ENCODE data around the gene DGKQ.

The DGKQ gene

DNA sequence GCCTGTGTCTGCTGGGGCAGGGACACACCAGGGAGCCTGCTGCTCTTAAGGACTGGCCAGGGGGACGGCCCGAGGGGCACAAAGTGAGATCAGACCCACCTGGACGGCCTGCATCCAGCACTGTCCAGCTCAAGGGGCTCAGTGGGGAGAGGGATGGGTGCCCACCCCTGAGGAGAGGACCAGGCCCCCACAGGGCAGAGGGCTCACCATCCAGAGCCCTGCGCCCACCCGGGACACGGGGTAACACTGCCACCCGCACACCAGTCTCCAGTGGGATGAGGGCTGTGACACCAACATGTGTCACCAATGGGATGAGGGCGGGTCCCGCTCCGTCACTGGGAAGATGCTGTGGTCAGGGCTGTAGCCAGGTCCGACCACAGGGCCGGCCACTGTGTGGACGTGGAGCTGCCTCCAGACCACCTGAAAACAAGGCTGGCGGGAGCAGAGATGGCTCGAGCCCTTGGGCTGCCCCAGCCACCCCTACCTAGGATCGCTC is 13.2 kb downstream of the DGKQ start:
- no peak for TF ChIP-seq POLR2AphosphoS5 (IDR thresholded peaks at IDR 0.05; ENCODE audit: low read depth)
- no peak for TF ChIP-seq SPI1 (IDR thresholded peaks at IDR 0.05; ENCODE audit: borderline replicate concordance, low read depth)
- TF ChIP-seq, protein P1, sequence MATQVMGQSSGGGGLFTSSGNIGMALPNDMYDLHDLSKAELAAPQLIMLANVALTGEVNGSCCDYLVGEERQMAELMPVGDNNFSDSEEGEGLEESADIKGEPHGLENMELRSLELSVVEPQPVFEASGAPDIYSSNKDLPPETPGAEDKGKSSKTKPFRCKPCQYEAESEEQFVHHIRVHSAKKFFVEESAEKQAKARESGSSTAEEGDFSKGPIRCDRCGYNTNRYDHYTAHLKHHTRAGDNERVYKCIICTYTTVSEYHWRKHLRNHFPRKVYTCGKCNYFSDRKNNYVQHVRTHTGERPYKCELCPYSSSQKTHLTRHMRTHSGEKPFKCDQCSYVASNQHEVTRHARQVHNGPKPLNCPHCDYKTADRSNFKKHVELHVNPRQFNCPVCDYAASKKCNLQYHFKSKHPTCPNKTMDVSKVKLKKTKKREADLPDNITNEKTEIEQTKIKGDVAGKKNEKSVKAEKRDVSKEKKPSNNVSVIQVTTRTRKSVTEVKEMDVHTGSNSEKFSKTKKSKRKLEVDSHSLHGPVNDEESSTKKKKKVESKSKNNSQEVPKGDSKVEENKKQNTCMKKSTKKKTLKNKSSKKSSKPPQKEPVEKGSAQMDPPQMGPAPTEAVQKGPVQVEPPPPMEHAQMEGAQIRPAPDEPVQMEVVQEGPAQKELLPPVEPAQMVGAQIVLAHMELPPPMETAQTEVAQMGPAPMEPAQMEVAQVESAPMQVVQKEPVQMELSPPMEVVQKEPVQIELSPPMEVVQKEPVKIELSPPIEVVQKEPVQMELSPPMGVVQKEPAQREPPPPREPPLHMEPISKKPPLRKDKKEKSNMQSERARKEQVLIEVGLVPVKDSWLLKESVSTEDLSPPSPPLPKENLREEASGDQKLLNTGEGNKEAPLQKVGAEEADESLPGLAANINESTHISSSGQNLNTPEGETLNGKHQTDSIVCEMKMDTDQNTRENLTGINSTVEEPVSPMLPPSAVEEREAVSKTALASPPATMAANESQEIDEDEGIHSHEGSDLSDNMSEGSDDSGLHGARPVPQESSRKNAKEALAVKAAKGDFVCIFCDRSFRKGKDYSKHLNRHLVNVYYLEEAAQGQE (IDR thresholded peaks at IDR 0.05; ENCODE audit: insufficient replicate concordance, low read depth), result no peak
- TF ChIP-seq, protein P2, sequence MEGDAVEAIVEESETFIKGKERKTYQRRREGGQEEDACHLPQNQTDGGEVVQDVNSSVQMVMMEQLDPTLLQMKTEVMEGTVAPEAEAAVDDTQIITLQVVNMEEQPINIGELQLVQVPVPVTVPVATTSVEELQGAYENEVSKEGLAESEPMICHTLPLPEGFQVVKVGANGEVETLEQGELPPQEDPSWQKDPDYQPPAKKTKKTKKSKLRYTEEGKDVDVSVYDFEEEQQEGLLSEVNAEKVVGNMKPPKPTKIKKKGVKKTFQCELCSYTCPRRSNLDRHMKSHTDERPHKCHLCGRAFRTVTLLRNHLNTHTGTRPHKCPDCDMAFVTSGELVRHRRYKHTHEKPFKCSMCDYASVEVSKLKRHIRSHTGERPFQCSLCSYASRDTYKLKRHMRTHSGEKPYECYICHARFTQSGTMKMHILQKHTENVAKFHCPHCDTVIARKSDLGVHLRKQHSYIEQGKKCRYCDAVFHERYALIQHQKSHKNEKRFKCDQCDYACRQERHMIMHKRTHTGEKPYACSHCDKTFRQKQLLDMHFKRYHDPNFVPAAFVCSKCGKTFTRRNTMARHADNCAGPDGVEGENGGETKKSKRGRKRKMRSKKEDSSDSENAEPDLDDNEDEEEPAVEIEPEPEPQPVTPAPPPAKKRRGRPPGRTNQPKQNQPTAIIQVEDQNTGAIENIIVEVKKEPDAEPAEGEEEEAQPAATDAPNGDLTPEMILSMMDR (IDR thresholded peaks at IDR 0.05; ENCODE audit: insufficient read depth, low read length), result no peak
- no peak for TF ChIP-seq GABPA (IDR thresholded peaks at IDR 0.05; ENCODE audit: low read depth)
- Histone ChIP-seq H3K27ac (replicated peaks) (no peak overlapping the region), H3K4me3 (replicated peaks; ENCODE audit: insufficient read depth, low read length) (no peak overlapping the region), H3K27me3 (ENCODE audit: insufficient read depth, poor library complexity, severe bottlenecking) (no peaks in the 10 kb centered on the region)
- no peak for DNase-seq (ENCODE audit: low read depth in 1 of 2, low spot score in 1 of 2)

DNA sequence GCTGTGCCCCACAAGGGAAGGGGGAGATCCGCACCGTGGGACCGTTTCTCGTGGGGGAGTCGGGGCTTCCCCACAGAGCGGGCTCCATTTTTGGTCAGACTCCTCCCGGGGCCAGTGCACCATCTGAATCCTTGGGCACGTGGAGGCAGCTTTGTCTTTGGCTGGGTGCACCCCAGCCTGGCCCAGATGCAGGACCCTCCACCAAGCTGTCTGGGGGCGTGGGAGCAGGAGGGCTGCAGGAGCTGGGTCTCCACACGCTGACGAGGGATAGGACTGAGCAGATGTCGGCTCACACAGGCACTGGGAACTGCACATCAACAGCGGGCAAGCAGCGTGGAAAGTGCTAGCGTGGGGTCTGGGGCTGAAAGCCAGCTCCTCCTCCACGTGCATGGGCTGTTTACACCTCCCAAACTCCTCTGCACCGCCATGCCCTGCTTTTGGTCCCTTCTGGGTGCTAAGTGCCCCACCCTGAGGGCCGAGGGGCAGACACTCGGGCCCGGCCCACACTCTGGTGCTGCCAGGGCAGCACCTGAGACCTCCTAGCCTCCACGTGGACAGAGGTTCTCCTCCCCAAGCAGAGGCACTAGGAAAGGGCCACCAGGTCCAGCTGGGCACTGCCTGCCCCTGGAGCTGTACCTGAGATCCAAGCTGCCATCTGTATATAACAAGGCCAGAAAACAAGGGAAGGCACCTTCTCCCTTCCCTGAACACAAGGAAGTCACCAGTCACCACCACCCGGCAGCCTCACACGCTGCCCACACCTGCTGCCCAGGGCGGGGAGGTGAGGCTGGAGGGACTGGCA is 13.8 kb downstream of the DGKQ start:
- TF ChIP-seq, protein P2 (IDR thresholded peaks at IDR 0.05; ENCODE audit: insufficient read depth, low read length), result no peak
- TF ChIP-seq POLR2AphosphoS5 (IDR thresholded peaks at IDR 0.05; ENCODE audit: low read depth), result no peak
- no peak for TF ChIP-seq GABPA (IDR thresholded peaks at IDR 0.05; ENCODE audit: low read depth)
- TF ChIP-seq, protein P1 (IDR thresholded peaks at IDR 0.05; ENCODE audit: insufficient replicate concordance, low read depth), result no peak
- TF ChIP-seq SPI1 (IDR thresholded peaks at IDR 0.05; ENCODE audit: borderline replicate concordance, low read depth), result no peak
- H3K27me3 ChIP-seq (ENCODE audit: insufficient read depth, poor library complexity, severe bottlenecking), result no peaks in the 10 kb centered on the region

DNA sequence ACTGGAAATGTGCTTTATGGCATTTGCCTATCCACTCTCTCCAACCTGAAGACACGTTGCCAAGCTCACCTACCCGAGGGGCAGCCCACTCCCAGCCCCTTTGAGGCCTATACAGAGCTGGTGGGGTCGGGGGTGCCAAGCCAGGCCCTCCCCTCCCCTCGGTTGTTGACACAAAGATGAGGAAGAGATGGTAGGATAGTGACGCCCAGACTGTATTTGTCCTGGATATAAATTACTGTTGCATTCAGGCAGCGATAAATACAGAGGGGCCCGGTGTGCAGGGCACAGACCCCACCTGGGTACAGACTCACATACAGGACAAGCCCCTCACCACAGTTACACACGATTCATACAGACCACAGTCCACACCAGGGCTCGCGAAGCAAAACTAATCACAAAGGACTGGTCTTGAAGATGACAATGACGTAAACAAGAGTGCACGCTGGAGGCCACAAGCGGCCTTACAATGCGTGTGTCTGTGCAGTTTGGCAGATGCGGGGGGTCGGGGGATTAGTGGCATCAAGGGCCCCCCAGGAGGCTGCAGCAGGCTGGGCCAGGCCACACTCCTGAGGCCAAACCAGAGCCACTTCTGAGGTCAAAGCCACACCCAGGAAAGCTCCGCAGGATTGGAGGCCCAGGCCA is 14.6 kb downstream of the DGKQ start:
- H3K27ac ChIP-seq (replicated peaks), result no peak overlapping the region
- no peaks in the 10 kb centered on the region for H3K27me3 ChIP-seq (ENCODE audit: insufficient read depth, poor library complexity, severe bottlenecking)
- no peak for TF ChIP-seq SPI1 (IDR thresholded peaks at IDR 0.05; ENCODE audit: borderline replicate concordance, low read depth)
- TF ChIP-seq, protein P1 (IDR thresholded peaks at IDR 0.05; ENCODE audit: insufficient replicate concordance, low read depth), result no peak
- no peak for TF ChIP-seq POLR2AphosphoS5 (IDR thresholded peaks at IDR 0.05; ENCODE audit: low read depth)
- TF ChIP-seq, protein P2 (IDR thresholded peaks at IDR 0.05; ENCODE audit: insufficient read depth, low read length), result no peak
- TF ChIP-seq GABPA (IDR thresholded peaks at IDR 0.05; ENCODE audit: low read depth), result no peak
- no peak for DNase-seq (ENCODE audit: low read depth in 1 of 2, low spot score in 1 of 2)
- H3K4me3 ChIP-seq (replicated peaks; ENCODE audit: insufficient read depth, low read length), result no peak overlapping the region

More for the DNA sequence above, 13.8 kb downstream of the DGKQ start:
- no peak overlapping the region for H3K27ac ChIP-seq (replicated peaks)
- DNase-seq (ENCODE audit: low read depth in 1 of 2, low spot score in 1 of 2), result no peak
- no peak overlapping the region for H3K4me3 ChIP-seq (replicated peaks; ENCODE audit: insufficient read depth, low read length)

Data from HL-60 (cell line).